Fibroblast of peridontal ligament (primary cell): ENCODE data around the gene ZSCAN20.
"Not testable (repeated sequence)": the region's sequence is repeated elsewhere in the genome, so short reads cannot be mapped to it uniquely, and the experiment has no call there.

Experiments
- DNase-seq: peaks from one replicate; pipeline ENCODE4 v3.0.0-alpha.2; 2010; ENCODE audit errors: extremely low read depth

The ZSCAN20 gene

GRCh38 chr1:33488624-33489023 is 16.2 kb downstream of the ZSCAN20 start:
- DNase-seq, result no peak

GRCh38 chr1:33494929-33495328 is 22.5 kb downstream of the ZSCAN20 start:
- no peak for DNase-seq

- no peak for DNase-seq
Measured at GRCh38 chr1:33497410-33497809, 25.0 kb downstream of the ZSCAN20 start.

- DNase-seq, result no peak
Measured at GRCh38 chr1:33500547-33500946, 28.1 kb downstream of the ZSCAN20 start.

- no peak for DNase-seq
Measured at GRCh38 chr1:33501309-33501708, 28.9 kb downstream of the ZSCAN20 start.

GRCh38 chr1:33501774-33502173 is 29.3 kb downstream of the ZSCAN20 start:
- no peak for DNase-seq

GRCh38 chr1:33502726-33503125 is 30.3 kb downstream of the ZSCAN20 start:
- DNase-seq, result peak; percentile 6

GRCh38 chr1:33503506-33503905 is 31.1 kb downstream of the ZSCAN20 start:
- no peak for DNase-seq

GRCh38 chr1:33507661-33508060 is 35.2 kb downstream of the ZSCAN20 start:
- DNase-seq, result no peak

- DNase-seq, result no peak
Measured at GRCh38 chr1:33508151-33508550, 35.7 kb downstream of the ZSCAN20 start.

- not testable (repeated sequence) for DNase-seq
Measured at GRCh38 chr1:33509276-33509675, 36.8 kb downstream of the ZSCAN20 start.

GRCh38 chr1:33512226-33513011 is 40.0 kb downstream of the ZSCAN20 start:
- no peak for DNase-seq

GRCh38 chr1:33515112-33515511 is 42.7 kb downstream of the ZSCAN20 start:
- DNase-seq, result no peak

GRCh38 chr1:33515607-33516006 is 43.2 kb downstream of the ZSCAN20 start:
- no peak for DNase-seq

- no peak for DNase-seq
Measured at GRCh38 chr1:33516428-33516827, 44.0 kb downstream of the ZSCAN20 start.

GRCh38 chr1:33516891-33517567 is 44.6 kb downstream of the ZSCAN20 start:
- DNase-seq, result no peak

- peak; percentile 29 for DNase-seq
Measured at GRCh38 chr1:33517596-33518250, 45.3 kb downstream of the ZSCAN20 start.

GRCh38 chr1:33519240-33519884 is 46.9 kb downstream of the ZSCAN20 start:
- DNase-seq, result no peak

GRCh38 chr1:33524586-33524985 is 52.1 kb downstream of the ZSCAN20 start:
- DNase-seq, result no peak

GRCh38 chr1:33527934-33528333 is 55.5 kb downstream of the ZSCAN20 start:
- no peak for DNase-seq

- DNase-seq, result no peak
Measured at GRCh38 chr1:33529957-33530356, 57.5 kb downstream of the ZSCAN20 start.

GRCh38 chr1:33532250-33532649 is 59.8 kb downstream of the ZSCAN20 start:
- DNase-seq, result no peak
